Heart right ventricle (tissue), 16 donors: ENCODE data around the gene WFIKKN2. TPM values are rescaled to one million over a fixed set of nuclear protein-coding genes. Genes with fewer than 3 reads are reported as not detected.

ENCODE experiments used
- ATAC-seq, 8 donors: fragments of 200-7000 bp; cut with Tn5 transposase; one replicate each; pipeline ENCODE4 v1.9.1; 2020; ENCODE audit warnings: mild to moderate bottlenecking in 8 of 8, moderate library complexity in 8 of 8, moderate number of reproducible peaks in 1 of 8
- DNase-seq, 2 donors: peaks; one replicate each; pipeline ENCODE4 v3.0.0-alpha.2; 2020
- H3K27ac ChIP-seq, 10 donors: fragments of 200-600 bp; sonication (generic) in 2 of 10; one replicate each; pipeline versions ENCODE4 v1.5.0 to v1.8.0; 2020 to 2022; ENCODE audit warnings: mild to moderate bottlenecking in 3 of 10
- H3K27me3 ChIP-seq, 7 donors: fragments of 200-600 bp; one replicate each; pipeline ENCODE4 v1.8.0; 2021 to 2022; ENCODE audit warnings: mild to moderate bottlenecking in 2 of 7
- H3K36me3 ChIP-seq, 9 donors: fragments of 200-600 bp; sonication (generic) in 1 of 9; one replicate each; pipeline versions ENCODE4 v1.5.0 to v1.8.0; 2020 to 2022; ENCODE audit warnings: mild to moderate bottlenecking in 2 of 9
- H3K4me1 ChIP-seq, 9 donors: fragments of 200-600 bp; sonication (generic) in 1 of 9; one replicate each; pipeline versions ENCODE4 v1.5.0 to v1.8.0; 2020 to 2022; ENCODE audit warnings: mild to moderate bottlenecking in 4 of 9
- H3K4me3 ChIP-seq, 10 donors: fragments of 200-600 bp; sonication (generic) in 2 of 10; one replicate each; pipeline versions ENCODE4 v1.5.0 to v1.8.0; 2020 to 2022; ENCODE audit warnings: mild to moderate bottlenecking in 7 of 10, moderate library complexity in 2 of 10
- H3K9me3 ChIP-seq, 11 donors: fragments of 200-600 bp in 10 of 11; sonication (generic) in 2 of 11; one replicate each; pipeline versions ENCODE4 v1.5.0 to v1.8.0; 2013 to 2022; ENCODE audit warnings: mild to moderate bottlenecking in 2 of 11, control low read depth in 1 of 11, moderate library complexity in 1 of 11
- WGBS, 2 donors: extraction: QIAGEN DNeasy Blood & Tissue Kit; methylation state at CpG; one replicate each; pipeline ENCODE4 v1.1.7; 2013; ENCODE audit warnings: inconsistent platforms in 1 of 2; 5-methylcytosine and 5-hydroxymethylcytosine counted together
- intact Hi-C, 10 donors: fragments of 100-400 bp; cut with DNase I; formaldehyde crosslinking; loops; one replicate each; pipeline versions ENCODE4 v1.11.1 to v1.14.2; 2022
- long read RNA-seq, 3 donors: library from polyadenylated mRNA; unstranded; transcript quantifications; one replicate each; pipeline ENCODE4 v2.0.0, GENCODE V29; 2020 to 2021
- polyA plus RNA-seq, 2 donors: library from polyadenylated mRNA; stranded (reverse); fragments of 200-250 nt; gene quantifications; one replicate each; pipeline ENCODE4 v1.2.3, GENCODE V29; 2013
- total RNA-seq, 10 donors: library from RNA; stranded (reverse); fragmentation: NEBNext Ultra II Directional in 3 of 10; extraction: Animal tissue kit (Norgen Biotek cat#: 25700) in 3 of 10; gene quantifications; one replicate each; pipeline versions ENCODE4 v1.2.1 to v1.2.4, GENCODE V29; 2021 to 2023
- TF ChIP-seq, protein P1 (sequence below), 9 donors: fragments of 200-600 bp; sonication (generic) in 2 of 9; IDR thresholded peaks; one replicate each; pipeline versions ENCODE4 v1.5.0 to v1.8.0; 2021 to 2022; ENCODE audit warnings: antibody characterized with exemption in 9 of 9, mild to moderate bottlenecking in 5 of 9, moderate library complexity in 1 of 9
- donor health status: Arrhythmogenic right ventricular cardiomyopathy.
- donor health status: ischemic (EF 13 %, LVEDD 7.1; RV severe dilation, severe dysfunction).
- donor health status: healthy with polysubstance abuse.
- donor health status: DM: no; HTN: yes; CAD: no.
- donor health status: DM: no; HTN: no; CAD: no.
- donor health status: ischemic (EF 25% LVEDD 6.9; RV normal size, moderate dysfunction).
- donor health status: ischemic (EF 25% LVEDD 5.7; RV mildly dilated, moderate dysfunction).
- donor health status: healthy.
- donor health status: DM: yes; HTN: yes; CAD: no.
- donor health status: Ischemic cardiomyopathy.
- donor health status: ischemic (EF 35%, LVEDD 5.7; RV mildly dilated, moderate dysfunction).
- donor health status: nonischemic (EF 11% LVEDD 7.7; RV severe dilation, severe dysfunction).
- donor health status: DM: yes; HTN: yes; CAD: no.
- donor health status: PGD.
- donor health status: ischemic (EF 29% LVEDD 5.4; RV normal size, mild dysfunction).
- donor health status: nonischemic (EF 23%, LVEDD 6.1; RV moderate dilation, normal function).

WFIKKN2 gene, protein sequence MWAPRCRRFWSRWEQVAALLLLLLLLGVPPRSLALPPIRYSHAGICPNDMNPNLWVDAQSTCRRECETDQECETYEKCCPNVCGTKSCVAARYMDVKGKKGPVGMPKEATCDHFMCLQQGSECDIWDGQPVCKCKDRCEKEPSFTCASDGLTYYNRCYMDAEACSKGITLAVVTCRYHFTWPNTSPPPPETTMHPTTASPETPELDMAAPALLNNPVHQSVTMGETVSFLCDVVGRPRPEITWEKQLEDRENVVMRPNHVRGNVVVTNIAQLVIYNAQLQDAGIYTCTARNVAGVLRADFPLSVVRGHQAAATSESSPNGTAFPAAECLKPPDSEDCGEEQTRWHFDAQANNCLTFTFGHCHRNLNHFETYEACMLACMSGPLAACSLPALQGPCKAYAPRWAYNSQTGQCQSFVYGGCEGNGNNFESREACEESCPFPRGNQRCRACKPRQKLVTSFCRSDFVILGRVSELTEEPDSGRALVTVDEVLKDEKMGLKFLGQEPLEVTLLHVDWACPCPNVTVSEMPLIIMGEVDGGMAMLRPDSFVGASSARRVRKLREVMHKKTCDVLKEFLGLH
- total RNA-seq (1 to 10 TPM in 2 of 10 donors, under 1 TPM in 8; 0.22 to 1.7 (median 0.54) TPM), polyA plus RNA-seq (under 1 TPM; 0.10 to 0.51 TPM)
- long read RNA-seq, donor 1, partial matches to known transcripts: 0 of 1 reads
- long read RNA-seq, donor 1, other reads (novel, unspliced or antisense): 0 of 1 reads
- long read RNA-seq, donor 2, partial matches to known transcripts: 2 of 4 reads
- long read RNA-seq, donor 2, other reads (novel, unspliced or antisense): 0 of 4 reads
- long read RNA-seq, donor 3: 0 reads

- 57 to 63% methylated on average over 39 of the region's 39 CpGs for WGBS, 2 donors
- Histone ChIP-seq H3K4me3 (peak within 1 kb of the TSS in 9 of 10 donors; percentile 4 to 49 (median 35)), H3K27me3 (peaks cover 0 to 14% (median 7%) of the 10 kb centered on the region in 7 donors), H3K4me1 (peaks cover under 1 to 41% (median 6%) of the 10 kb centered on the region in 9 donors), H3K36me3 (no peaks in the 10 kb centered on the region), H3K9me3 (no peaks in the 10 kb centered on the region), H3K27ac (no peak within 1 kb of the TSS)
- DNase-seq (no peak), ATAC-seq (peak in 4 of 8 donors; percentile 2 to 26 (median 17))
- TF ChIP-seq, protein P1, sequence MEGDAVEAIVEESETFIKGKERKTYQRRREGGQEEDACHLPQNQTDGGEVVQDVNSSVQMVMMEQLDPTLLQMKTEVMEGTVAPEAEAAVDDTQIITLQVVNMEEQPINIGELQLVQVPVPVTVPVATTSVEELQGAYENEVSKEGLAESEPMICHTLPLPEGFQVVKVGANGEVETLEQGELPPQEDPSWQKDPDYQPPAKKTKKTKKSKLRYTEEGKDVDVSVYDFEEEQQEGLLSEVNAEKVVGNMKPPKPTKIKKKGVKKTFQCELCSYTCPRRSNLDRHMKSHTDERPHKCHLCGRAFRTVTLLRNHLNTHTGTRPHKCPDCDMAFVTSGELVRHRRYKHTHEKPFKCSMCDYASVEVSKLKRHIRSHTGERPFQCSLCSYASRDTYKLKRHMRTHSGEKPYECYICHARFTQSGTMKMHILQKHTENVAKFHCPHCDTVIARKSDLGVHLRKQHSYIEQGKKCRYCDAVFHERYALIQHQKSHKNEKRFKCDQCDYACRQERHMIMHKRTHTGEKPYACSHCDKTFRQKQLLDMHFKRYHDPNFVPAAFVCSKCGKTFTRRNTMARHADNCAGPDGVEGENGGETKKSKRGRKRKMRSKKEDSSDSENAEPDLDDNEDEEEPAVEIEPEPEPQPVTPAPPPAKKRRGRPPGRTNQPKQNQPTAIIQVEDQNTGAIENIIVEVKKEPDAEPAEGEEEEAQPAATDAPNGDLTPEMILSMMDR (IDR thresholded peaks at IDR 0.05): no peak
- intact Hi-C loops: no loop called here
These were observed at the start of gene WFIKKN2 for GRCh38 chr17:50835301-50836234. WFIKKN2 (plus strand) TSS chr17:50835586; CDS start chr17:50835938, 352 bp downstream.

GRCh38 chr17:50785946-50786570 lies 49.3 kb upstream of the WFIKKN2 start:
- DNase-seq (peak in 1 of 2 donors; percentile 30), ATAC-seq (peak in 6 of 8 donors; percentile 66 to 87 (median 72))
- Histone ChIP-seq H3K27me3 (peaks cover 0 to 4% (median 0%) of the 10 kb centered on the region in 7 donors), H3K36me3 (no peaks in the 10 kb centered on the region), H3K27ac (peak overlapping the region in 5 of 10 donors; percentile 22 to 52 (median 39)), H3K4me3 (no peak overlapping the region), H3K4me1 (peaks cover 0 to 23% (median 11%) of the 10 kb centered on the region in 9 donors), H3K9me3 (no peaks in the 10 kb centered on the region)
- TF ChIP-seq, protein P1 (IDR thresholded peaks at IDR 0.05): no peak
- 62 to 64% methylated on average over 9 of the region's 9 CpGs for WGBS, 2 donors
- intact Hi-C loops: loop anchor here in 8 of 10 donors (1.0 to 10.0 kb wide), 6 partner anchors 53 to 171 kb away; no protein-coding TSS in a partner anchor

GRCh38 chr17:50787106-50787505 lies 48.3 kb upstream of the WFIKKN2 start:
- peaks cover 0 to 18% (median 12%) of the 10 kb centered on the region in 9 donors for H3K4me1 ChIP-seq
- ATAC-seq (no peak), DNase-seq (no peak)
- H3K27ac ChIP-seq: no peak overlapping the region
- TF ChIP-seq, protein P1 (IDR thresholded peaks at IDR 0.05): no peak
- H3K4me3 ChIP-seq: no peak overlapping the region
- H3K27me3 ChIP-seq: peaks cover 0 to under 1% (median 0%) of the 10 kb centered on the region in 7 donors
- 89 to 92% methylated on average over 7 of the region's 7 CpGs for WGBS, 2 donors
- H3K36me3 ChIP-seq: no peaks in the 10 kb centered on the region
- H3K9me3 ChIP-seq: no peaks in the 10 kb centered on the region
- intact Hi-C loops: loop anchor here in 6 of 10 donors (2.0 to 10.0 kb wide), 3 partner anchors 56 to 170 kb away; no protein-coding TSS in a partner anchor
